Tibial nerve (tissue), 4 donors: Measurements from ENCODE around the gene WNT9B.

Source experiments
- EP300 ChIP-seq, 2 donors: sonication (generic); formaldehyde crosslinking; IDR thresholded peaks; one replicate each; pipeline ENCODE4 v1.6.1; 2017; ENCODE audit warnings: antibody characterized with exemption in 2 of 2, mild to moderate bottlenecking in 1 of 2
- POLR2A ChIP-seq, 2 donors: fragments of 450-650 bp; IDR thresholded peaks; one replicate each; pipeline ENCODE4 v1.6.1; 2017; ENCODE audit warnings: antibody characterized with exemption in 2 of 2, mild to moderate bottlenecking in 2 of 2, moderate library complexity in 2 of 2
- TF ChIP-seq, protein P1 (sequence below), 5 experiments: fragments of 200-600 bp in 3 of 5; fragments of 450-650 bp in 2 of 5; sonication (generic) in 3 of 5; IDR thresholded peaks; one replicate each; pipeline ENCODE4 v1.5.1; 2016 to 2019; ENCODE audit warnings: antibody characterized with exemption in 5 of 5, mild to moderate bottlenecking in 3 of 5, moderate library complexity in 2 of 5

DNA sequence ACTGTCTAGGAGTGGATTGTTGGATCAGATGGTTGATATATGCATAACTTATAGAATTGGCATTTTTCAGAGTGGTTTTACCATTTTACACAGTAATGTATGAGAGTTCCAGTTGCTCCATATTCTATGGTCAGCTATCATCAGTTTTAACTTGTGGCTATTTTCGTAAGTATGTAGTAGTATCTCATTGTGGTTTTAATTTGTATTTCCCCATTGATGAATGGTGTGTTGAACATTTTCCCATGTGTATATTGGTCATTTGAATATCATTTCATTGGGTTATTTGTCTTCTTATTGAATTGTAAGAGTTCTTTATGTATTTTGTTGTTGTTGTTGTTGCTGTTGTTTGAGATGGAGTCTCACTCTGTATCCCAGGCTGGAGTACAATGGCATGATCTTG, 6.2 kb downstream of the WNT9B start:
- TF ChIP-seq, protein P1, sequence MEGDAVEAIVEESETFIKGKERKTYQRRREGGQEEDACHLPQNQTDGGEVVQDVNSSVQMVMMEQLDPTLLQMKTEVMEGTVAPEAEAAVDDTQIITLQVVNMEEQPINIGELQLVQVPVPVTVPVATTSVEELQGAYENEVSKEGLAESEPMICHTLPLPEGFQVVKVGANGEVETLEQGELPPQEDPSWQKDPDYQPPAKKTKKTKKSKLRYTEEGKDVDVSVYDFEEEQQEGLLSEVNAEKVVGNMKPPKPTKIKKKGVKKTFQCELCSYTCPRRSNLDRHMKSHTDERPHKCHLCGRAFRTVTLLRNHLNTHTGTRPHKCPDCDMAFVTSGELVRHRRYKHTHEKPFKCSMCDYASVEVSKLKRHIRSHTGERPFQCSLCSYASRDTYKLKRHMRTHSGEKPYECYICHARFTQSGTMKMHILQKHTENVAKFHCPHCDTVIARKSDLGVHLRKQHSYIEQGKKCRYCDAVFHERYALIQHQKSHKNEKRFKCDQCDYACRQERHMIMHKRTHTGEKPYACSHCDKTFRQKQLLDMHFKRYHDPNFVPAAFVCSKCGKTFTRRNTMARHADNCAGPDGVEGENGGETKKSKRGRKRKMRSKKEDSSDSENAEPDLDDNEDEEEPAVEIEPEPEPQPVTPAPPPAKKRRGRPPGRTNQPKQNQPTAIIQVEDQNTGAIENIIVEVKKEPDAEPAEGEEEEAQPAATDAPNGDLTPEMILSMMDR (IDR thresholded peaks at IDR 0.05) = no peak
- TF ChIP-seq POLR2A (IDR thresholded peaks at IDR 0.05) = no peak
- no peak for TF ChIP-seq EP300 (IDR thresholded peaks at IDR 0.05)
